GM12892 (cell line): ENCODE results near the gene PLA2G4E. TPM values are rescaled to one million over a fixed set of nuclear protein-coding genes. Genes with fewer than 3 reads are reported as not detected.

Source experiments
- DNase-seq: peaks from one replicate; pipeline ENCODE4 v3.0.0; 2011; ENCODE audit not compliant: insufficient read length
- FAIRE-seq: peaks from 2 replicates; lab custom pipeline; 2011; peaks lifted over from hg19 to GRCh38; lab: Jason Lieb, UNC
- POLR2A ChIP-seq: IDR thresholded peaks from 2 replicates; pipeline ENCODE4 v1.6.1; 2011; ENCODE audit warnings: low read depth, low read length, control low read depth
- POLR2AphosphoS5 ChIP-seq: IDR thresholded peaks from 2 replicates; pipeline ENCODE4 v1.6.1; 2011; ENCODE audit warnings: low read depth, low read length, control low read depth
- TAF1 ChIP-seq: IDR thresholded peaks from 2 replicates; pipeline ENCODE4 v1.6.1; 2011; ENCODE audit warnings: low read depth, mild to moderate bottlenecking, control low read depth, low read length, borderline replicate concordance
- polyA plus RNA-seq: library from polyadenylated mRNA; unstranded; fragments of >200 nt; gene quantifications from one replicate; pipeline ENCODE4 v1.2.1, GENCODE V29; 2012; ENCODE audit warnings: missing spikeins, inconsistent platforms; ENCODE audit not compliant: missing spikeins

The PLA2G4E gene, protein sequence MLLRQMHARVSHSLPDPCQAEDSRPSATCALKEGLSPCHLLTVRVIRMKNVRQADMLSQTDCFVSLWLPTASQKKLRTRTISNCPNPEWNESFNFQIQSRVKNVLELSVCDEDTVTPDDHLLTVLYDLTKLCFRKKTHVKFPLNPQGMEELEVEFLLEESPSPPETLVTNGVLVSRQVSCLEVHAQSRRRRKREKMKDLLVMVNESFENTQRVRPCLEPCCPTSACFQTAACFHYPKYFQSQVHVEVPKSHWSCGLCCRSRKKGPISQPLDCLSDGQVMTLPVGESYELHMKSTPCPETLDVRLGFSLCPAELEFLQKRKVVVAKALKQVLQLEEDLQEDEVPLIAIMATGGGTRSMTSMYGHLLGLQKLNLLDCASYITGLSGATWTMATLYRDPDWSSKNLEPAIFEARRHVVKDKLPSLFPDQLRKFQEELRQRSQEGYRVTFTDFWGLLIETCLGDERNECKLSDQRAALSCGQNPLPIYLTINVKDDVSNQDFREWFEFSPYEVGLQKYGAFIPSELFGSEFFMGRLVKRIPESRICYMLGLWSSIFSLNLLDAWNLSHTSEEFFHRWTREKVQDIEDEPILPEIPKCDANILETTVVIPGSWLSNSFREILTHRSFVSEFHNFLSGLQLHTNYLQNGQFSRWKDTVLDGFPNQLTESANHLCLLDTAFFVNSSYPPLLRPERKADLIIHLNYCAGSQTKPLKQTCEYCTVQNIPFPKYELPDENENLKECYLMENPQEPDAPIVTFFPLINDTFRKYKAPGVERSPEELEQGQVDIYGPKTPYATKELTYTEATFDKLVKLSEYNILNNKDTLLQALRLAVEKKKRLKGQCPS
- not detected for polyA plus RNA-seq

GRCh38 chr15:42020713-42021273 is at the start of gene PLA2G4E:
TSS of gene PLA2G4E (minus strand) at chr15:42021042. CDS start at chr15:42021030, 12 bp downstream.
- no peak for DNase-seq
- TF ChIP-seq POLR2AphosphoS5 = no peak
- TF ChIP-seq POLR2A = no peak
- no peak for TF ChIP-seq TAF1
- FAIRE-seq = no peak

GRCh38 chr15:42070279-42070975 is 49.6 kb upstream of the PLA2G4E start:
- TF ChIP-seq POLR2AphosphoS5 = no peak
- TF ChIP-seq TAF1 = no peak
- TF ChIP-seq POLR2A = no peak
- DNase-seq (no peak), FAIRE-seq (no peak)

DNA sequence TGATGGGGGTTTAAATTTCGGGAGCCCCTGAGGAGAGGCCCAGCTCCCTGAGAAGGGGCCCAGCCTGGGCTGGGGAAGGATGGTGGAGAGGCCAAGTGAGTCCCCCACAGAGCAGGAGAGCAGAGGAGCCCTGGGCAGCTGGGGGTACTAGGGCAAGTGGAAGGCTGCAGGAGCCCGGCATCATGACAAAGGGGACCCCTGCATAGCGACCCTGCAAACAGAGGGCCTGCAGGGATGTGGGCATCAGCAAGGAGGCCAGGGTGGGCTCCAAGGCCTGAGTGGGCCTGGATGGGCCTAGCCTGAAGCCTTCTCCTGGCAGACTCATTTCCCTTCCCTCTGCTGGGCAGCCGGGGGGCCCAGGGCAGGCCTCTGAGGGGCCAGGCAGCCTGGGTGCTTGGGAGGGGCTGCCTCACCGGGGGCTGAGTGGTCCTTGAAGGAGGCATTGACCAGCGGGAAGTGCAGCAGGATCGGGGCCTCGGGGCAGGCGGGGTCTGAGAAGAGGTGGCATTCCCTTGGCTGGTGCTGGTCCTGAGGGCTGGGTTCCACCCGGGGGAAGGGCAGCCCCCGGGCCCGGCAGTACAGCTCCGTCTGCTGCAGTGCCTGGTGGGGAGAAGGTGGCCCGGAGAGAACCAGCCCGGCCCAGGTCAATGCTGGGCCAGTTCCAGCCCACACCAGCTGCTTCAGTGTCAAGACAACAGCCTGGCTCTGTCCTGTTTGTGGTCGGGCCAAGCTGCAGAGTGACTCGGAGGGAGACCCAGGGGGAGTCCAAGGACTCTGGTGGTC is 48.8 kb upstream of the PLA2G4E start:
- no peak for TF ChIP-seq TAF1
- DNase-seq (no peak), FAIRE-seq (no peak)

DNA sequence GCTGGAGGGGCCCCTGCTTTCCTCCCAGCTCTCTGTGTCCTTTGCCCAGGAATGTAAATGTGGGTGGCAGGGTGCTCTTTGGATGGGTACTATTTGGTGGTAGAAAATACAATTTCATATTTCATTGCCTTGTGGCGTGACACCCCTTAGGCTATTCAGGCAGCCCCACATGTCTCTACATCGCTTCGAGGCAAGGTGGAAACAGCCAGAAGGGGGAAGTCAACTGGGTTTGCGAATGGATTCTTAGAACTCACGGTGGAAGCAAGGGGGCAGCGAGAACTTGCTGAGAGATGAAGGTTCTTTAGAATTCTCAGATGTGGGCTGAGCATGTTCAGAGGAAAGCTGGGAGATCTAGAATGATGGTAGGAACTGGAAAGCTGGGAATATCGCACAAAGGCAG is 48.2 kb upstream of the PLA2G4E start:
- no peak for FAIRE-seq
- no peak for DNase-seq
- TF ChIP-seq POLR2A (no peak), TAF1 (no peak), POLR2AphosphoS5 (no peak)

DNA sequence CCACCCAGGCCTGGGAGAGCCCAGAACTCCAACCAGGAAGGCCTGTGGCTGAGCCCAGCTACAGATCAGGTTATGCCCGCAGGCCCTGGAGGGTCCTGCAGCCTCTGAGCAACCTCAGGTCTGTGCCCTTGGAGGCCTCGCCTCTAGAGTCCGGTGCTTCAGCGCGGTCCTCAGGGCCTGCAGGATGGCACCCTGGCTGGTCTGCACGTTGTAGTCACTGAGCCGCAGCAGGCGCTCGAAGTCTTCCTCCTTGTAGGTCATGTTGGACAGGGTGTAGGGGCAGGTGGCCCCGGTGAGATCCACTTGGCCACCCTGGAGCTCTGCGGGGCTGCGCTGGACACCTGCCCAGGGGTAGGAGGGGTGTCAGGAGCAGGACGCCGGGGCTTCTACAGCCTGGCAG is 47.8 kb upstream of the PLA2G4E start:
- DNase-seq (no peak), FAIRE-seq (no peak)
- TF ChIP-seq POLR2A (no peak), POLR2AphosphoS5 (no peak), TAF1 (no peak)

GRCh38 chr15:42066764-42067415 is 46.0 kb upstream of the PLA2G4E start:
- TF ChIP-seq POLR2A = no peak
- no peak for TF ChIP-seq POLR2AphosphoS5
- TF ChIP-seq TAF1 = no peak
- no peak for FAIRE-seq
- DNase-seq = no peak

DNA sequence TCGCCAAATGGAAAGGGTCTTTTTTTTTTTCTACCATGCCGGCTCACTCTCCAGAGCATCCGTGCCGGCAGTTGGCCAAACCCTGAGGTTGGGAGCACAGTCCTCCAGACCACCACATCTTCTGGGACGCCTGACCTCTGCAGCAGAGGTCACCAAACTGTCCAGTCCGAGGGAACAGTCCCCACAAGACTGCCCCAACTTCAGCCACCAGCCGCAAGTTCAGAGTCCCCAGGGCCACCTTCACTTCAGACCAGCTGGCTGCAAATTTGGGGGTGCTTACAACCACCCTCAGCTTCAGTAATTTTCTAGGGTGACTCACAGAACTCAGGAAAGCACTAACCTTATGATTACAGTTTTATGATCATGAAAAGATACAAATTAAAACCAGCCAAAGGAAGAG is 44.6 kb upstream of the PLA2G4E start:
- no peak for TF ChIP-seq TAF1
- TF ChIP-seq POLR2AphosphoS5 = no peak
- TF ChIP-seq POLR2A = no peak
- DNase-seq = no peak
- FAIRE-seq = no peak

DNA sequence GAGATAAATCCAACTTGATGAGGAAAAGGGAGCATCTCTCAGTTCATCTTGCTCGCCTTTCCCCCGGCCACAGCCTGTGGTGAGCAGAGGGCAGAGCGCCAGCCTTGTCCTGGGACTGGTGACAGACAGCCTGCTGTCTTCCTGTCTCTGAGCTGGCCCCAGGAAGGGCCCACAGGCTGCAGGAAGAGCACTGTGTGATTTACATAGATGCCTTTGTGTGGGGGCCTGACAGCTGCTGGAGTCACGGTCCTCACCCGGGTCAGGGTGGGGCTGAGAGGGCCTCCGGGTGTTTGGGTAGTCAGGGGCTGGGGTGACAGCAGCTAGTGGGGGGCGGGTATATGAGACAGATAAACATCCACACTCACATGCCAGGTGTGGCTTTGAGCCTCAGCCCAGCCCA is 44.2 kb upstream of the PLA2G4E start:
- FAIRE-seq (no peak), DNase-seq (no peak)
- TF ChIP-seq POLR2A = no peak
- no peak for TF ChIP-seq TAF1
- no peak for TF ChIP-seq POLR2AphosphoS5

DNA sequence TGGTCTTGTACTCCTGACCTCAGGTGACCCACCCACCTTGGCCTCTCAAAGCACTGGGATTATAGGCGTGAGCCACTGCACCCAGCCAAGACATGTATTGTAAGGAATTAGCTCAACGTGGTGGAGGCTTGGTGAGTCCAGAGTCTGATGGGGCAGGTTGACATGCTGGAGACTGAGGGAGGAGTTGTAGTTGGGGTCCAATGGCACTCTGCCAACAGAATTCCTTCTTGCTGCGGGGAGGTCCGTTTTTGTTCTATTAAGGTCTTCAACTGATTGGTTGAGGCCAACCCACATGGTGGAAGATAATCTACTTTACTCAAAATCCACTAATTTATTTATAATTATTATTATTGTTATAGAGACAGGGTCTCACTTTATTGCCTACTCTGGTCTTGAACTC is 43.4 kb upstream of the PLA2G4E start:
- no peak for FAIRE-seq
- TF ChIP-seq POLR2A (no peak), POLR2AphosphoS5 (no peak), TAF1 (no peak)
- no peak for DNase-seq

DNA sequence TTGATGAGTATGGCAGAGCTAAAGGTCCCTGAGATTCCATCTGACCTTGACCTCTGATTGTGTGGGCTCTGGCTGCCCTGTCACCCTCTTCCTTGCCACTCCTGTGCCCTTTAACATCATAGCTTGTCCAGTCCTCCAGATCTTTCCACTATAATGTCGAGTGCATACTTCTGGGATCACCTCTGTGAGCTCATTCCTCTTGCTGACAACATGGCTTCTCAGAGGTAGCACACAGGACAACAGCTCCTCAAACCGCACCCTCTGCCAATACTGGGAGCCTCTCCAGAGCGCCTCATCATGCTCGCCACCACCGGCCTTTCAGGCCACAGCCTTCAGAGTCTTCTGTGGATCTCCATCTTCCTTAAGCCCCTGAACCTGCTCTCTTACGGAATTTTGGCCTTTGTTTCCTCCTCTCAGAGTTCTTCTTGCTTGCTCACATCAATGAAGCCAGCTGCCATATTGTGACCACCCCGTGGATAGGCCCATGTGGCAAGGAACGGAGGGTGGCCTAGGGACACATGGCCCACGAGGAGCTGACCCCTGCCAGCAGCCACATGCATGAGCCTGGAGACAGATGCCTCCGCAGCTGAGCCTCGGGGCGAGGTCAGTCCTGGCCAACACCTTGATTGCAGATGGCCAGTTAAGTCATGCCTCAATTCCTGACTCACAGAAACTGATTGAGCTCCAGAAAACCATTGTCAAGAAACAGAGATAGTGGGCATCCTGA is 42.4 kb upstream of the PLA2G4E start:
- no peak for TF ChIP-seq TAF1
- no peak for FAIRE-seq

More for the DNA sequence above, 42.4 kb upstream of the PLA2G4E start:
- no peak for DNase-seq
